Parathyroid adenoma (tissue), 2 donors: Measurements from ENCODE around the gene MINAR1.

Experiments used
- H2AFZ ChIP-seq: fragments of 300-600 bp; sonication (generic); one replicate; pipeline ENCODE4 v1.7.0; 2017; ENCODE audit warnings: antibody characterized with exemption, mild to moderate bottlenecking
- H3K27ac ChIP-seq: fragments of 300-600 bp; sonication (generic); one replicate; pipeline ENCODE4 v1.7.0; 2017
- H3K27me3 ChIP-seq: fragments of 300-600 bp; sonication (generic); one replicate; pipeline ENCODE4 v1.7.0; 2017; ENCODE audit warnings: low read length; ENCODE audit not compliant: control insufficient read depth, insufficient read depth
- H3K36me3 ChIP-seq: fragments of 300-600 bp; sonication (generic); one replicate; pipeline ENCODE4 v1.7.0; 2017; ENCODE audit warnings: low read length; ENCODE audit not compliant: control insufficient read depth, insufficient read depth
- H3K4me1 ChIP-seq: fragments of 300-600 bp; sonication (generic); one replicate; pipeline ENCODE4 v1.7.0; 2017; ENCODE audit warnings: control low read depth
- H3K4me2 ChIP-seq: fragments of 300-600 bp; sonication (generic); one replicate; pipeline ENCODE4 v1.7.0; 2017; ENCODE audit warnings: low read length
- H3K4me3 ChIP-seq: fragments of 300-600 bp; sonication (generic); one replicate; pipeline ENCODE4 v1.7.0; 2017; ENCODE audit warnings: low read depth, low read length
- H3K79me2 ChIP-seq: fragments of 300-600 bp; sonication (generic); one replicate; pipeline ENCODE4 v1.7.0; 2017; ENCODE audit warnings: control low read depth
- H3K9ac ChIP-seq: fragments of 300-600 bp; sonication (generic); one replicate; pipeline ENCODE4 v1.7.0; 2017; ENCODE audit warnings: mild to moderate bottlenecking
- H3K9me3 ChIP-seq: fragments of 300-600 bp; sonication (generic); one replicate; pipeline ENCODE4 v1.7.0; 2017; ENCODE audit warnings: low read length; ENCODE audit not compliant: control insufficient read depth
- CTCF ChIP-seq: fragments of 300-600 bp; sonication (generic); IDR thresholded peaks from one replicate; pipeline ENCODE4 v1.7.0; 2017; ENCODE audit warnings: antibody characterized with exemption, mild to moderate bottlenecking
- donor health status: primary hyperparathyroidism.

MINAR1 gene

GRCh38 chr15:79399606-79400005 lies 32.5 kb upstream of the MINAR1 start:
- H3K9me3 ChIP-seq = no peaks in the 10 kb centered on the region
- H3K4me3 ChIP-seq = no peak overlapping the region
- no peak for TF ChIP-seq CTCF
- no peak overlapping the region for H3K9ac ChIP-seq
- H3K36me3 ChIP-seq = no peaks in the 10 kb centered on the region
- no peak overlapping the region for H3K27ac ChIP-seq
- no peaks in the 10 kb centered on the region for H3K4me1 ChIP-seq
- no peaks in the 10 kb centered on the region for H3K79me2 ChIP-seq
- H3K27me3 ChIP-seq = no peaks in the 10 kb centered on the region
- H3K4me2 ChIP-seq = no peak overlapping the region
- H2AFZ ChIP-seq = no peak overlapping the region

DNA sequence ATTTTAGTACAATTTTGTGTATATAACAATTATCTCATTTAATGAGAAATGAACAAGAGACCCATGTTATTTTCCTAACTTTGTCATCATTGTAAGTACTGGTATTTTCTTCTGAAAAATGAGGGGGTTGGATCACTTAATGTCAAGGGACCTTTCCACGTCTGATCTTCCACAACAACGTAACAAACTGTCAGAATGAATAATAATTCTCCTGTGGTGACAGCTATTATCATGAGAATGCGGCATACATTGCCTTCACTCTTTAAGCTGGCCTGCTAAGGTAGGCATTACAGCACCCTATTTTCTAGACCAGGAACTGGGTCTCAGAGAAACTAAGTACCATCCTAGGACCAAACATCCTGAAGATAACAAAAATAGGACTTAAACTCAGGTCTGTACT lies 31.5 kb upstream of the MINAR1 start:
- no peaks in the 10 kb centered on the region for H3K4me1 ChIP-seq
- no peaks in the 10 kb centered on the region for H3K9me3 ChIP-seq
- no peak overlapping the region for H3K27ac ChIP-seq
- H3K4me3 ChIP-seq = no peak overlapping the region
- H3K9ac ChIP-seq = no peak overlapping the region
- no peak overlapping the region for H3K4me2 ChIP-seq
- TF ChIP-seq CTCF = no peak
- no peaks in the 10 kb centered on the region for H3K36me3 ChIP-seq
- H3K79me2 ChIP-seq = no peaks in the 10 kb centered on the region
- H3K27me3 ChIP-seq = no peaks in the 10 kb centered on the region
- H2AFZ ChIP-seq = no peak overlapping the region

- Histone ChIP-seq H3K9ac (no peak overlapping the region), H3K27ac (no peak overlapping the region), H3K79me2 (no peaks in the 10 kb centered on the region), H3K4me2 (no peak overlapping the region), H2AFZ (no peak overlapping the region), H3K9me3 (no peaks in the 10 kb centered on the region), H3K36me3 (no peaks in the 10 kb centered on the region), H3K27me3 (no peaks in the 10 kb centered on the region), H3K4me3 (no peak overlapping the region), H3K4me1 (no peaks in the 10 kb centered on the region)
- no peak for TF ChIP-seq CTCF
Observed at GRCh38 chr15:79401301-79401700, 30.8 kb upstream of the MINAR1 start.

- Histone ChIP-seq H3K4me2 (no peak overlapping the region), H2AFZ (no peak overlapping the region), H3K27ac (no peak overlapping the region), H3K4me1 (no peaks in the 10 kb centered on the region), H3K36me3 (no peaks in the 10 kb centered on the region), H3K9ac (no peak overlapping the region), H3K9me3 (no peaks in the 10 kb centered on the region), H3K27me3 (no peaks in the 10 kb centered on the region), H3K79me2 (no peaks in the 10 kb centered on the region), H3K4me3 (no peak overlapping the region)
- no peak for TF ChIP-seq CTCF
Observed at GRCh38 chr15:79402136-79402535, 30.0 kb upstream of the MINAR1 start.

DNA sequence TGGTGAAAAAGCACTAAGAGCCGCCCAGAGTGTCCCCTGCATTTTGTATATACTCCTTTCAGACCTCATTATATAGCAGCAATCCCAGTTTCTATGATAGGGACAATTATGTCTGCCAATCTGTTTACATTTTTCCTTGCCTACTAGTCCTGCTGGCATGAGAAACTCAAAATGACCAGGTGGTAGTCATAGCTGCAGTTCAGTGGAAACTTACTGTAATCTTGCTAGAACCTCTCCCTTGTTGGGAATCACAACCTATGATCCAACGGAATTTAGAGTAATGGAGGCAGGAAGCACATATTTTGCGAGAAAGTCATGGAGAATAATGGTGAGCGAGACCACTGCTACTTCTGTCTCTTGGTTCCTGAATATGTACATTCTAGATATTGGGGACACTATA lies 28.6 kb upstream of the MINAR1 start:
- Histone ChIP-seq H2AFZ (no peak overlapping the region), H3K27me3 (no peaks in the 10 kb centered on the region), H3K9ac (no peak overlapping the region), H3K4me1 (no peaks in the 10 kb centered on the region), H3K27ac (no peak overlapping the region), H3K4me3 (no peak overlapping the region), H3K79me2 (no peaks in the 10 kb centered on the region), H3K4me2 (no peak overlapping the region), H3K36me3 (no peaks in the 10 kb centered on the region), H3K9me3 (no peaks in the 10 kb centered on the region)
- TF ChIP-seq CTCF = no peak
